HCT116 (cell line): ENCODE results near the gene MRPS5. TPM values are rescaled to one million over a fixed set of nuclear protein-coding genes. Genes with fewer than 3 reads are reported as not detected.
A peak's percentile ranks its signal among the peaks of the same experiment; 100 is the strongest.

Experiments
- ATAC-seq: fragments of 200-7000 bp; cut with Tn5 transposase; 2 replicates; pipeline ENCODE4 v1.9.1; 2020; ENCODE audit warnings: mild to moderate bottlenecking, moderate library complexity
- BruUV-seq: library from RNA; stranded (reverse); fragments of 400-500 nt; replicated peaks from 2 replicates; lab custom pipeline; 2021; lab: Mats Ljungman, UMichigan
- CTCF ChIA-PET: fragments of 300-600 bp; sonication (Branson Sonifier 250); formaldehyde crosslinking; loops from one replicate; lab custom pipeline; 2021; ENCODE audit warnings: antibody characterized with exemption; lab: Charles Lee
- POLR2A ChIA-PET: fragments of 300-600, 350-600 bp; sonication (Branson Sonifier 250); formaldehyde crosslinking; loops from one replicate; lab custom pipeline; 2021; ENCODE audit warnings: antibody characterized with exemption; lab: Charles Lee
- RAD21 ChIA-PET, 2 experiments: fragments of 300-600 bp; sonication (Branson Sonifier 250); formaldehyde crosslinking; loops; one replicate each; lab custom pipeline; 2023; ENCODE audit warnings: low total read pairs in 2 of 2; ENCODE audit not compliant: uncharacterized antibody in 2 of 2, unreplicated experiment in 2 of 2, low non-redundant PET in 1 of 2; lab: Charles Lee
- DNase-seq: peaks from one replicate; pipeline ENCODE4 v3.0.0-alpha.2; 2010; ENCODE audit warnings: low read depth, low spot score
- H2AFZ ChIP-seq: fragments of 200-600 bp; shearing (Covaris generic), sonication (generic); 2 replicates; pipeline ENCODE4 v1.6.1; 2017; ENCODE audit warnings: low read depth, mixed run types, mixed read lengths, antibody characterized with exemption, low read length; ENCODE audit not compliant: poor library complexity, severe bottlenecking
- H3K27ac ChIP-seq: 2 replicates; pipeline ENCODE4 v1.5.1; 2012; ENCODE audit warnings: low read depth, low read length
- H3K27me3 ChIP-seq: fragments of 200-600 bp; sonication (generic); 2 replicates; pipeline ENCODE4 v1.6.1; 2016; ENCODE audit warnings: mixed run types, low read length, mixed read lengths; ENCODE audit not compliant: insufficient read depth
- H3K36me3 ChIP-seq, 2 experiments: fragments of 200-500 bp in 1 of 2; fragments of 200-600 bp in 1 of 2; sonication (Bioruptor generic) in 1 of 2; sonication (generic) in 1 of 2; 2 replicates each; pipeline versions ENCODE4 v1.5.1 to v1.6.1; 2014 to 2016; ENCODE audit warnings: low read length in 2 of 2, inconsistent platforms in 1 of 2, mixed read lengths in 1 of 2, mixed run types in 1 of 2; ENCODE audit not compliant: insufficient read depth in 2 of 2, control insufficient read depth in 1 of 2
- H3K4me1 ChIP-seq, 2 experiments: fragments of 200-600 bp in 1 of 2; sonication (generic) in 1 of 2; 2 replicates each; pipeline versions ENCODE4 v1.5.1 to v1.6.1; 2012 to 2017; ENCODE audit warnings: low read length in 2 of 2, inconsistent platforms in 1 of 2, mild to moderate bottlenecking in 1 of 2, mixed read lengths in 1 of 2, mixed run types in 1 of 2, moderate library complexity in 1 of 2; ENCODE audit not compliant: insufficient read depth in 2 of 2, control insufficient read depth in 1 of 2
- H3K4me2 ChIP-seq: fragments of 200-600 bp; sonication (generic); 2 replicates; pipeline ENCODE4 v1.6.1; 2017; ENCODE audit warnings: mixed run types, low read length, mixed read lengths
- H3K4me3 ChIP-seq, 2 experiments: fragments of 200-600 bp in 1 of 2; sonication (generic) in 1 of 2; replicated peaks in 1 of 2; 2 replicates each; pipeline ENCODE4 v1.5.1; 2011 to 2016; ENCODE audit warnings: low read length in 2 of 2, control low read depth in 1 of 2, low read depth in 1 of 2, mild to moderate bottlenecking in 1 of 2, mixed read lengths in 1 of 2, mixed run types in 1 of 2
- H3K79me2 ChIP-seq: fragments of 200-600 bp; sonication (generic); 2 replicates; pipeline ENCODE4 v1.6.1; 2017; ENCODE audit warnings: mild to moderate bottlenecking, mixed run types, low read length, moderate library complexity, mixed read lengths; ENCODE audit not compliant: insufficient read depth
- H3K9ac ChIP-seq: fragments of 200-600 bp; sonication (generic); 2 replicates; pipeline ENCODE4 v1.6.1; 2016; ENCODE audit warnings: low read length, mixed read lengths
- H3K9me2 ChIP-seq: fragments of 200-600 bp; sonication (generic), shearing (Covaris generic); 2 replicates; pipeline ENCODE4 v1.6.1; 2017; ENCODE audit warnings: mixed run types, mild to moderate bottlenecking, moderate library complexity; ENCODE audit not compliant: insufficient read depth
- H3K9me3 ChIP-seq, 2 experiments: fragments of 200-500 bp in 1 of 2; fragments of 200-600 bp in 1 of 2; sonication (Bioruptor generic) in 1 of 2; sonication (generic) in 1 of 2; 2 replicates each; pipeline ENCODE4 v1.6.1; 2014 to 2017; ENCODE audit warnings: low read length in 2 of 2, mixed read lengths in 2 of 2, inconsistent platforms in 1 of 2, low read depth in 1 of 2, mild to moderate bottlenecking in 1 of 2, mixed run types in 1 of 2, moderate library complexity in 1 of 2; ENCODE audit not compliant: control insufficient read depth in 1 of 2, insufficient read depth in 1 of 2
- H4K20me1 ChIP-seq: fragments of 200-600 bp; sonication (generic), shearing (Covaris generic); 2 replicates; pipeline ENCODE4 v1.6.1; 2017; ENCODE audit warnings: mixed run types, mild to moderate bottlenecking, moderate library complexity; ENCODE audit not compliant: insufficient read depth
- CEBPB ChIP-seq: IDR thresholded peaks from 2 replicates; pipeline ENCODE4 v1.6.1; 2012; ENCODE audit warnings: low read depth
- EGR1 ChIP-seq: IDR thresholded peaks from 2 replicates; pipeline ENCODE4 v1.6.1; 2012; ENCODE audit warnings: low read depth
- FOSL1 ChIP-seq: IDR thresholded peaks from 2 replicates; pipeline ENCODE4 v1.6.1; 2012; ENCODE audit warnings: low read depth
- RAD21 ChIP-seq: IDR thresholded peaks from 2 replicates; pipeline ENCODE4 v1.6.1; 2012; ENCODE audit warnings: low read depth, mild to moderate bottlenecking
- SIN3A ChIP-seq: IDR thresholded peaks from 2 replicates; pipeline ENCODE4 v1.6.1; 2012; ENCODE audit warnings: low read depth
- SP1 ChIP-seq: IDR thresholded peaks from 2 replicates; pipeline ENCODE4 v1.6.1; 2012; ENCODE audit warnings: low read depth
- TCF7L2 ChIP-seq: IDR thresholded peaks from 2 replicates; pipeline ENCODE4 v1.7.0; 2011; ENCODE audit warnings: borderline replicate concordance, inconsistent platforms; ENCODE audit not compliant: insufficient read depth, insufficient read length; ENCODE audit errors: extremely low read depth
- YY1 ChIP-seq: IDR thresholded peaks from 2 replicates; pipeline ENCODE4 v1.6.1; 2011; ENCODE audit warnings: low read length, low read depth, moderate library complexity, mild to moderate bottlenecking; ENCODE audit not compliant: insufficient replicate concordance; ENCODE audit errors: extremely low read depth
- ZFX ChIP-seq: fragments of 450-650 bp; IDR thresholded peaks from 2 replicates; pipeline ENCODE4 v1.6.1; 2017
- ZNF274 ChIP-seq: fragments of 200-500 bp; sonication (Bioruptor generic); IDR thresholded peaks from 2 replicates; pipeline ENCODE4 v1.6.1; 2014; ENCODE audit warnings: mild to moderate bottlenecking, low read depth, low read length, inconsistent platforms
- intact Hi-C: fragments of 100-400 bp; cut with micrococcal nuclease; formaldehyde crosslinking; loops from 2 replicates; pipeline ENCODE4 v1.10.0; 2022
- total RNA-seq: library from RNA; stranded (reverse); gene quantifications from one replicate; pipeline ENCODE4 v1.2.1, GENCODE V29; 2021; ENCODE audit not compliant: unreplicated experiment
- TF ChIP-seq, protein P1 (sequence below): IDR thresholded peaks from 2 replicates; pipeline ENCODE4 v1.6.1; 2012

MRPS5 gene
- total RNA-seq, 1 experiment from 2014 or later = 70.6 TPM

- peak; percentile 74 for TF ChIP-seq SIN3A
- TF ChIP-seq YY1 = peak; percentile 80
- TF ChIP-seq TCF7L2 = peak; percentile 41
- TF ChIP-seq, protein P1, sequence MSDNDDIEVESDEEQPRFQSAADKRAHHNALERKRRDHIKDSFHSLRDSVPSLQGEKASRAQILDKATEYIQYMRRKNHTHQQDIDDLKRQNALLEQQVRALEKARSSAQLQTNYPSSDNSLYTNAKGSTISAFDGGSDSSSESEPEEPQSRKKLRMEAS = peak; percentile 78
- no peak for TF ChIP-seq RAD21
- peak; percentile 23; the same call in 1 of the 2 replicates for TF ChIP-seq FOSL1
- peak; percentile 86 for TF ChIP-seq EGR1
Measured at GRCh38 chr2:95121407-95122196, at the start of gene MRPS5 (continued).

DNA sequence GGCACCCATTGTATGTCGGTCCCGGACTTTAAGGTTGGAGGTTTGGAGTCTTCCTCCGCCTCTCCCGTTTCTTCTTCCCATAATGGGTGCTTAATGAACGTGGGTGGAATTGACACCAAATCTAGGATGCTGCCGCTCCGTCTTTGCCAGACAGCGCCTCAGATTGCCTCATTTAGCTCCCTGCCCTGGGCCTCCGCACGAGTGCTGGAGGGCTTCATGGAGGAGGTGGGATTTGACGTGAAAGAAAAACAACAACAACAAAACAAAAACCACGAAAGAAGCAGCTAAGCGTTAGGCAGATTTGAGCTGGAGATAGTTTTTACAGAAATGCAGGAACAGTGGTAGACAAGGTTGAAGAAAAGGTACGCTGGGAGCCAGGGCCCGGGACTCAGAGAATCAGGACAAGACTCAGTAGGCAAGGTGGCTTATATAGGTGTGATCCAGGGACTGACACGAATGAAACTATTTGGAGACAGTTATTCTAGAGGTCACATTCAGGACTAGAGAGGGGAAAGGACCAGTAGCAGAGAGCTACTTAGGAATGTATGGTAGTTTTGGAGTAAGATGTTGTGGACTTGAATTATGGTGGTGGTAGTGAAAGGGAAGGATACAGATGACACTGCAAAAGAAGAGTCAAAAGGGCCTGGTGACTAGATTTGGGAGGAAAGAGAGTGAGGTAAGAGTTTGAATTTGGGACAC lies 44.6 kb upstream of the MRPS5 start:
- TF ChIP-seq ZNF274 (no peak), SP1 (no peak), YY1 (no peak), ZFX (no peak), CEBPB (no peak)
- TF ChIP-seq, protein P1 = no peak
- H3K4me1 ChIP-seq = peaks cover 9 to 17% of the 10 kb centered on the region in 2 experiments
- H3K36me3 ChIP-seq = no peaks in the 10 kb centered on the region
- no peaks in the 10 kb centered on the region for H4K20me1 ChIP-seq
- peak overlapping the region; percentile 96 for H3K4me2 ChIP-seq
- no peaks in the 10 kb centered on the region for H3K27me3 ChIP-seq
- ChIA-PET POLR2A (no interaction called here), RAD21 (no interaction called here), CTCF (no interaction called here)
- peak overlapping the region; percentile 81 for H3K9ac ChIP-seq
- ATAC-seq (no peak), DNase-seq (no peak)
- H3K79me2 ChIP-seq = peaks cover 20% of the 10 kb centered on the region
- intact Hi-C loops = no loop called here
- BruUV-seq = TSS peak; percentile 85
- no peak overlapping the region for H2AFZ ChIP-seq
- H3K4me3 ChIP-seq = peak overlapping the region; percentile 96 to 99
- H3K9me2 ChIP-seq = no peaks in the 10 kb centered on the region
- peak overlapping the region; percentile 65; the same call in 1 of the 2 replicates for H3K27ac ChIP-seq
- H3K9me3 ChIP-seq = no peaks in the 10 kb centered on the region
